Measurements from ENCODE around the gene NT5E.

Gene NT5E

DNA sequence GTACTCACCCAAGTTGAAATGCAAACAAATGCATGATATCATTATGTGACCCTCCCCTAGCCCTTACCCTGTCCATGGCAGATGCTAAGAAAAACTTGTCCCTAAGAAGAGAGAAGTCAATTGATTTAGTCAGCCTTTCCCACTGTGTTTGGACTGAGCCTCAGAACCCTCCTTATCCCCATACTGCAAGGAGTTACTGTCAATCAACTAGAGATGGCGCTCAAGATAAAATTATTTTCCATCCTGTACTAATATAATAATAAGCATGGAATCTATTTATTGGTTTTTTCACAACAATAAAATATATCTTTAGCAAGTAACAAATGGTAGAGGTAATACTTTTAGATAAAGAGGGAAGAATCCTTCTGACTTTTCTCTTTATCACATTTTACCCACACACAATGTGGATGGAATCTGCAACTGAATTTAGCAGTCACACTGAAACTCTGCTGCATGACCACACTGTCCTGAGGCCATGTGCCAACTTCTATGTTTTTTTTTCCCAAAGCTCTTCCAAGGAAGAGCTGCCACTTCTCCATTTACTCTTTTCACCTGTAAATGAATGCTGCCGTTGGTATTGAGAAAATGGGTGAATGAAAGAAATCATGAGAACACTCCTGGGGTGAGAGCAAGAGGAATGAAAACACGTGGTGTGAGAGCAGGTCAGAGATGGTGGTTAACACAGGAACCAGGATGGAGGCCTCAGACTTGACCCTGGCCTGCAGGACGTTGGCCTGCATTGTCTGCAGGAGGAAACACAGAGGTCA, 10.5 kb downstream of the NT5E start:
- DNase-seq (ENCODE audit: low spot score) = no peak

DNA sequence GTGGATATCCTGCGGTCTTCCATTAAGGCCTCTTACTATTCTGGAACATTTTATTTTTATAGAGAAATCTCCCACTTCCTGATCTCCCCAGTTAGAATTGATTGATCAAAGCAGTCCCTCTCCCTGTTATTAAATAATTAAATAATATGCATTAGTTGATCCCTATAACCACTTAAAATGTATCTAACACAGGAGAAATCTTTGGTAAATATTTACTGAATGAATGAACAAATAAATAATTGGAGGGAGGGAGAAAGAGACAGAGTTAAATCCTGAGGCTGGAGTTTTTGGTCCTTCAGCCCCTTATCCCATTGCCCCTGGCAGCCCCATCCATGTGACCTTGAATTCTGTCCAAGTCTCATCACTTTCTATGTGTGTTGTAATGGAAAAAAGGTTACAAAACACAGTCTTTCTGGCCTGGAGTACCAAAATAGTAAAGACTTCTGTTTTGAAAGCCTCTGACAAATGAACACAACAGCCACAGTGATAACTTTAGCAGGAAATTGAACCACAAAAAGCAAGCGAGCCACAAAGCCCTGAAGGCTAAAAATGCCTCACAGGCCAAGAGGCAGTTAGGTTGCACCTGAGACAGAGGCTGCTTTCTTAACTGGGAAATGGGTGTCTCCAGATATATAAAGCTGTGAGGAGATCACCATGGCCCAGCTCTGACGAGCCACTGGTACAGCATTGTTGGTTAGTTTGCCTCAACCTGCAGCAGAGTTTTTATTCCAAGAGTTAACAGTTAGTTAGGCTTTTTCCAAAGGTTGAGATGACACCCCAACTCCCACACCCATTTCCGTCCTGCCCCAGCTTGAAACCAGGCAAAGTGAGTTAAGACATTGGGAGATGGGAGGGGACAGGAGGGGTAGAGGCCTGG, 11.3 kb downstream of the NT5E start:
- DNase-seq (ENCODE audit: low spot score) = no peak

DNA sequence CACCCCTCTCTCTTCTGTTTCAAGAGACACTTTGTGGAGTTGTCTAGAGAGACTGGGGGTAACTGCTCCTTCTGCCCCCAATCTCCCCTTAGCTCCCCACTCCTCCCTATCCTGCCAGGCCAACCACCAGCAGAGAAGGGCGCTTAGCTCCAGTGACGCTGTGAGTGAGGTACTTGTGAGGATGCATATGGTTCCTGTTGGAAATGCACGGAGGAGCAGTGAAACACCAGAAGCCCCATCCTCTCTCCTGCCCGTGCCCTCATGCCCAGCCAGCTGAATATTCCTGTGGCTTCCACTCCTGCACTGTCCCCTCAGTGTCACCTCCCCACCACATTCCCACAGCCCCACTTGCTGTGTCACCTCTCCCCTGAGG, 11.9 kb downstream of the NT5E start:
- no peak for DNase-seq (ENCODE audit: low spot score)

DNA sequence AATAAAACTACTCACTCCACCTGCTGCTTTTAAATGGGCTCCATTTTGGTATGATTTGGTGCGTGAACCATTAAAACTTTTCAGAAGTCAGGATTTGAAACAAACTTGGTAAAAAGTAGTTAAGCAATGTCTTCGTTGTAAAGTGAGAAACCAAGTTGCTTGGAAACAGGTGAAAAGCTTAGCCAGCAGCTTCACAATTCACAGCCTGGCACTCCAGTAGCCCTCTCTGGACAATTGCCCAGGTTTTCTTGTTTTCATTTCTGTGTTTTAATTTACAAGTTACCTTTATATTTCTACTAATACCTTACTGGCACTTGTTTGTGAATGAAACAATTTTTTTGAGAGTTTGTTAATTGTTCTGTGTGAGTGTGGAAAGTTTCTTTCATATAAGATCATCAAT, 12.8 kb downstream of the NT5E start:
- no peak for DNase-seq (ENCODE audit: low spot score)

DNA sequence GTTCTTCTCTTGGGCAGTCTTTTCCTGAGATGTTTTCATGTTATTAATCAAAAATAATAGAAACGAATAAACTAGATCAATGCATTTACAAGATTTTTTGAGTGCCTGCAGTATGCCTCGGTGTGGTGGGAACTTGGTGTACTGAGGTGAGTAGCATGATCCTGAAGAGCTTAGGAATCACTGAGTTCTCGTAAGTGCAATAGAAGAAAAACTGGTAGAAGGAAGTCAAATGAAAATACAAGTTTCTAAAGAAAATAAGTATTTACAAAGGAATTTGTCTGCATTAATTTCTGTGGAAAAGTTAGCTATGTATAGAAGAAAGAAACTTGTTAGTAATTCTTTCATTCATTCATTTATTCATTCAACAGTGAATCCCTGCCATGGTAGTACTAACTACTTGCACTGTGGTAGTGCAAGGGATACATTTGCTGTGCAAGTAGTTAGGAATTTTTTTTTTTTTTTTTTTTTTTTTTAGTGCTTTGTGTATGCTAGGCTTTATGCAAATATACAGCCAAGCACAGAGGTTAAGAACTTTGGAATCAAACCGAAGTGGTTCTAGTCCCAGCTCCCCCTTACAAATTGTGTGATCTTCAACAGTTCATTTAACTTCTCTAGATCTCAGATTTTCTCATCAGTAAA, 13.9 kb downstream of the NT5E start:
- no peak for DNase-seq (ENCODE audit: low spot score)

DNA sequence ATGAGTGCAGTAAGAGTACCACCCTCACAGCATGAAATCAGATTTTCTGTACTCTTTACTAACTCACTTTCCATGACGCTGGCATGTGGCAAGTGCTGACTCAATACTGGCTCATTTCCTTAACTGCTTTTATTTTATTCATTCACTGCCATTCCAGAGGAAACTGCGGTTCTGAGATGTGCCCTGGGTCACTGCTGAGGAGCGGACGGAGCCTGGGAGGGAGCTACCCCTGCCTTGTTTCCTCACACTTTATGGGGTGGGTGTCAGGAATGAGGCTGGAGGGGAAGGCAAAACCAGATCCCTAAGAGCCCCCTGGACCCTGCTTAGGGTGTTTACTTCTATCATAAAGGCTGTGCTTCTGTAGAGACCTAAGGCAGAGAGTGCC, 14.4 kb downstream of the NT5E start:
- peak; percentile 78 for DNase-seq (ENCODE audit: low spot score)

DNA sequence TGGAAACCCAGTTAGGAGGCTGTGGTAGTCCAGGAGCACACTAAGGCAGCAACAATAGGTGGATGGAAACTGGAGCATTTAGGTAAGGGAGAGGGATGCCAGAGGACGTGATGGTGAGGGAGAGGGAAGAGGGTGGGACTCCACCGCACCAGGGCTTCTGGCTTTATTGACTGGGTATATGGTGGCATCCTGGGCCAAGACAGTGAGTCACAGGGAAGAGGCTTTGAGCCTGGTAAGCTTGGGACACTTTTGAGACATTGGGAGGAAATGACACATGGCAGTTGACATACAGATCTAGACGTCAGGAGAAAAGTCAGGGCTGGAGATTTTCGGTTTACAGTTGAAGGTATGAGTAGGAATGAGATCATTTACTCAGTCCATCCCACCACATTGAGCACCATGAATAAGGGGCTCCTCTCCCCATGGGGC, 14.9 kb downstream of the NT5E start:
- peak; percentile 80 for DNase-seq (ENCODE audit: low spot score)

DNA sequence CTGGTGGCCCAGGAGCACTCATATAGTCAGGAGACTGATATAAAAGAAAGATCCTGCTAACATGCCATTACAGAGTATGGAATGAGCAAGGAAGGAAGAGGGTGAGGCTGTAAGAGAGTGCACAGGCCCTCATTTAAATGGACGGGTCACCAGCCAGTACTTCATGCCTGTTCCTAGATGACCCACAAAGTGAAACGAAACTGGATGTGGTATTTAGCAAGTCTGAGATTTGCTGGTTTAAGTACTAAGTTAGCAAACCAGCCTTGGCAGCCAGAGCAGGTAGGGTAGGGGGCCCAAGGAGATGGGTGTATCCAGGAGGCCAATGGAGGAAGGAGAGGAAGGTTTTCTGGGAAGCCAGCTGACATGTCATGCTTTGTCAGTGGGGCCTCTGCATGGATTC, 15.9 kb downstream of the NT5E start:
- no peak for DNase-seq (ENCODE audit: low spot score)

DNA sequence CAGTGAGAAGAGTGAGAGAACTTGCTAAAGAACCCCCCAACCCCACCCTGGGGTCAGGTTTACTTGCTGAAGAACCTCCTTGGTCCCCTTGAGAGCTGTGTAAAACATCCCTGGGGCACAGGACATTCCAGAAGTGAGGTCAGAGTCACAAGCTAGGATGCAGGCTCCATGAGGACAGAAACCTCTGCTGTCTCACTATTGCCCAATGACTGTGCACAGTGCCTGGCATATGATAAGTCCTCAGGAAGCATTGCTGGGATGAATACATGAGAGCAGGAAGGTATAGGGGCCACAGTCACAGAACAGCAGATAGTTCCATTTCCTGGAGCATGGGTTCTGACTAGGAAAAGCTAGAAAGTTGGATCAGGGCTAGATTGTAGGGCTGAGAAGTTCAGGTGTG, 18.4 kb downstream of the NT5E start:
- DNase-seq (ENCODE audit: low spot score) = no peak

DNA sequence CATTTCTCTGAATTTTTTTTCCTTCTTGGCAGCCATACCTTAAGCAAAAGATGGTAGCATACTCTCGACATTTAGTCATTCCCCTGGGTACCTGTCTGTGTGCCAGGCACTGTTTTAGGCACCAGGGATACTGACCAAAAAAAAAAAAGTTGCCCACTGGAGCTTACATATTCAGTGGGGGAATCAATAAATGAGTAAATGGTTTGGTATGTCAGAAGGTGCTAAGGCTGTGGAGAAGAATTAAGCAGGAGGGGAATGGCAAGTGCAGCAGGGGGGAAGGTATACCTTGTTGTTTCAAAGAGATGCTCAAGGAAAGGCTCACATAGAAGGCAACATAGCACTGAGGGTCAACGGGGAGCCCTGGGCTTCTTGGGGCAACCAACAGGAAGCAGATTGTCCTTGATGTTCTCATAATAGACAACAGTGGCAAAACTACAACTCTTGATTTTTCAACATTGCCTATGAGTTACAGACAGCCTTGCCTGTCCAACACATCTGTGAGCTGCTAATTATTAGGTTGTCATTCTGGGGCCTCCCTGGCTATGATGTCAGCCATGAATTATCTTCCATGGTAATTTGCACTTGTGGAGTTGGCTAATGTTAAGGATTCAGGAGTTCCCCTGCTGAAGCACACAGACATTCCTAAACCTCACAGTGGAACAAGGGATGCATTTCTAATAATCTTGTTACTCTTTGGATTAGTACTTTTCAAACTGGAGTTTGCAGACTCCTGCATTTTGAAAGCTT, 19.6 kb downstream of the NT5E start:
- no peak for DNase-seq (ENCODE audit: low spot score)

DNA sequence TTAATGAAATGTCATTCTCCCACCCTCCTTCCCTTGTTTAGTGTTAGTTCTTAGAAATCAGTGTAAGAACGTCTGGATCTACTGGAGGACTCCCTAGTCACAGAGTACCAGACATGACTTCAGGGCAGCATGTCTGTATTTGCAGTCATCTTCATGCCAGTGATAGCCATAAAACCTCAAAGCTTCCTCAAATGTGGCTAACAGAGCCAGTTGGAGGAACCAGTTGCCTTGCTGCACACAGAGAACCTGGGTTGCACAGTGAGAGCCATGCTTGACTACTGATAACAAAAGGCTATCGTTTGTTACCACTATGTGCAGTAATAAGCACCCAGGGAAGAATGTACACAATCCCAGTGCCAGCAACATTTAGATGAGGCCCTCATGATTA, 20.1 kb downstream of the NT5E start:
- DNase-seq (ENCODE audit: low spot score) = no peak

DNA sequence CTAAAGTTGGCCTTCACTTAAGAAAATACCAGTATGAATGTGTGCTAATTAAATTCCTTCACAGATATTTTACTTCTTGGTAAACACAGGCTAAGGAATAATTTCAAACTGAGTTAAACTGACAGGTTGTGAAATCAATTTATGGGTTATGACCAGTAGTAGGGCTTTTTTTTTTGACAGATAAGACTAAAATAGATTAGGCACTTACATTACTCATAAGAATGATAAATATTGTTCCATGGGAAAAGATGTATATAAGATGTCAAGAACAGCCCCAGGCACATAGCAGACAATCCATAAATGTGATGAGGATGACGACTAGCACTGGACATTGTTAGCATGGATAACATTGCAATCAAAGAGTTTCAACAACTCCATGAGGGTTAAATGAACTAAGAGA, 22.9 kb downstream of the NT5E start:
- DNase-seq (ENCODE audit: low spot score) = no peak

DNA sequence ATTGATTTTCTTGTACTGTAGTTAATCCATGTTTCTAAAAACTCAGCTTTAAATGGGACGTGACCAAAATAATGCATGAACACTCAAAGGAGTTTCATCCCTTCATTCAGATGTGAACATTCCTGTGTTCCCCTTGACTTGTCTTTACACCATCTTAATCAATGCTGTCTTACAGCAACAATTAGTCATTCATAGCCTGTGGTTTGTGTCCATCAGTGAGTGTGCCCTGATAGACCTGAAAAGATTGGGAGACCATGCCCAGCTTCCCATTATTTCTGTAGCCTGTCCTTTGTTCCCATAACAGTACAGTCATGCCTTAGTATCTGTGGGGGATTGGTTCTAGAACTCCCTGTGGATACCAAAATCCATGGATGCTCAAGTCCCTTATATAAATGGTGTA, 23.9 kb downstream of the NT5E start:
- no peak for DNase-seq (ENCODE audit: low spot score)

DNA sequence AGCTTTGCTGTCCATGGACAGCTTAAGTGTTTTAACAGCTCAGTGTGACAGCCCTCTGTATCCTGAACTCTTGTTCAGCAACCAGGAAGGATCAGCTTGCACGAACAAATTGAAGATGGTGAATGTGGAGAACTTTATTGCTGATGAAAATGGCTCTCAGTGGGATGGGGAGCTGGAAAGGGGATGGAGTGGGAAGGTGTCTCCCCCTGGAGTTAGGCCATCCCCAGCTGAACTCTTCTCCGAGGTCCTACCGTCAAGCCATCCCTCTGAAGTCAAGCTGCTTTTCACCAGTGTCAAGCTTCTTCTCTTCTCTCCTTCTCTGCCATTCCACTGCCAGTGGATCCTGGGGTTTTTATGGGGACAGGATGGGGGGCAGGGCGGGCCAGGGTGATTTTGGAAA, 26.6 kb downstream of the NT5E start:
- no peak for DNase-seq (ENCODE audit: low spot score)

DNA sequence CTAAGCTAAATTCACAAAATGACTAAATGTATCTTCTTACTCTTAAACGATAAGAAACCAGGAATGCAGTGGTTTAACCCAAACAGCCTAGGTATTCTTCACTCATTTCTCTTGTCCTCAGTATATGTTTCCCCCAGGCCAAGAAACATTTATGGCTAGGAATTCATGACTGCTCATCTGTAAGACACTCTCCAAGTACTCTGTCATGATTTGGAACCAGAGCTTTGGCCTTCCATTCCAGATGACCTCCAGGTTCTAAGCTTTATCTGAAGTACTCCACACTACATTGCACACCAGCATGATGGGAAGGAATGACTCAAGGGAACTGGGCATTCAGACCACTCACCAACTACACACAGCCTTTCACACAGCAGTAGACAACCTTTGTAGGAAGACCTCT, 29.3 kb downstream of the NT5E start:
- DNase-seq (ENCODE audit: low spot score) = no peak

DNA sequence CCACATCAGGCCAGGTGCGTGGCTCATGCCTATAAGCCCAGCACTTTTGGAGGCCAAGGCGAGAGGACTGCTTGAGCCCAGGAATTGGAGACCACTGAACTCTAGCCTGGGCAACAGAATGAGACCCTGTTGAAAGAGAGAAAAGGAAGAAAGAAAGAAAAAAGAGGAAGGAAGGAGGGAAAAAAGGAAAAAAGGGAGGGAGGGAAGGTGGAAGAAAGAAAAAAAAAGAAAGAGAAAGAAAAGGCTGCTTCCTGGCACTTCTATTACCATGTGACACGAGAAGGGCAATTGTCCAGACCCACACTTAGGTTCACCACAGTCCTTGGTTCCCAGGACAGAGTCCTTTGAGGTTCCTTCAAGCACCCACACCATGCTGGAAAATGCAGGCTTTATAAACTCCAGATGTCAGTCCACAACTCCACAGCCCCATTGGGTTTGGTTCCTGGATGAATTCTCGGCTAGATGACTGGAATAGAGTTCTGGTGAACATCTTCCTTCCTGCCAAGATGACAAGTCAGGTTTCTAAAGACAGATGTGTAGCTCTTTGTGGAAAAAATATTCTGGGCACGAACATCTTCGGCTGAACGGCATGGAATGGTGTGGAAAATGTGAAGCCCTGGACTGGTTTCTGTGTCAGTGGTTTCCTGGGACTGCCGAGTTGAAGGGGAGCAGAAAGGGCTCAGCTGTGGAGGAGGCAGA, 32.5 kb downstream of the NT5E start:
- no peak for DNase-seq (ENCODE audit: low spot score)

DNA sequence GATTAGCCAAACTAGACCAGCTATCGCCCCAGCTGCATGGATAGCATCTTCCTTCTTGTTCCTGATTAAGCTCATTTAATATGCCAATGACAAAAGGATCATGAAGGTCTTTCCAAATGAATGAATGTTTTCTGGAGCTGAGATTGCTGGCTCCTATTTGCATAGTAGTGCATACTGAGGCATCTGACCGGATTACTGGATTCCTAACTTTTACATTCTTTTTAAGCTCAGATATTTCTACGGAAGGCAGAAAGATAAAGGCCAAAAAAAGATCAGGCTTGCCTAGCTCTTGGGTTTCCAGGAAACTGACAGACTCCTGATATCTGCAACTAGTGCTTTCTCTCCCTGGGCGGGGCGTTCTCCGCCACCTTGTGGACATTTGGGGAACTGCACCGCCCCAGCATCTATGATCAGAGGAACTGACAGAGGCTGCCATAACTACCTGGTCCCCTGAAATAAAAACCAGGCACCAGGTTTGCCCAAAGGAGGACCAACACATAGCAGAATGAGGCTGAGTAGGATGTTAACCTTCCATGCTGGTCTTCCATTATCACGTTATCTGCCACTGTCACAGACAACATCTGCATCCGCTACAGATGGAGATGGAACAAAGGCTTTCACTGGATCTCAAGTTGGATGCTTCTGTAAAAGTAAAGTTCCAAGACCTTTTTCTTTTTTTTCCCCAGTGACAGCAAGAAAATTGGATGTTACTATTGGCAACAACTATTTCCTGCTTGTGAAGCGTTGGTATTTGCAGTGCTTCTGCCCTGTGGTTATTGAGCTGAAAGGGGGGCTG, 33.2 kb downstream of the NT5E start:
- DNase-seq (ENCODE audit: low spot score) = peak; percentile 51

DNA sequence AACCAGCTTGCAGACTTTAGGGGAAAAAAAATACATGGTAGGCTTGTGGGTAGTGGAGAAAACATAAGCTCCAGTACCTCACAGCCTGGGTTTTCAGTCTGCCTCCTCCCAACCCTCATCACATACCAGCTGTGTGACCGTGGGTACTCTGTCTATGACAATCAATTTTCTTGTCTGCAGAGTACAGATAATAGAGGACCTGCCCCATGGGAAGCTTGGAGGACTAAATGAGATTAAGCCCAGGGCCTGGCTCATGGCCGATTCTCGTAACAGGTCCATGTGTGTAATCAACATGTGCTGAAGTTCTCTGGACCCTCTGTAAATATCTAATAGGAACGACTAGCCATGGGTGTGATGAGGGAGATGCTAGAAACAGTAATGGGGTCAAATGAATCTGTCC, 34.0 kb downstream of the NT5E start:
- no peak for DNase-seq (ENCODE audit: low spot score)

DNA sequence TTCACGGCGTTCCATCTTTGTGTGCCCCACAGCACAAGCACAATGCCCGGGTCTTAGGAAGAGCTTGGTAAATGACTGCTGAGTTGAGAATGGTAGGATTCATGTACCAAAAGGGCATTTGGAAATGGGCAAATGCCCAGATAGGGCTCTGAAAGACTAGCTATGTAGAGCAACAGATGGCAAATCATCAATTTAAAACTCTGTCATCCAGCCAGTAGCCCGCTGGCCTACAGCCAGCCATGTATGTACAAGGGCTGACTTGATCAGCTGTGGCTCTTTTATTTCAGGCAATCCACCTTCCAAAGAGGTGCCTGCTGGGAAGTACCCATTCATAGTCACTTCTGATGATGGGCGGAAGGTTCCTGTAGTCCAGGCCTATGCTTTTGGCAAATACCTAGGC, 35.1 kb downstream of the NT5E start:
- DNase-seq (ENCODE audit: low spot score) = no peak

DNA sequence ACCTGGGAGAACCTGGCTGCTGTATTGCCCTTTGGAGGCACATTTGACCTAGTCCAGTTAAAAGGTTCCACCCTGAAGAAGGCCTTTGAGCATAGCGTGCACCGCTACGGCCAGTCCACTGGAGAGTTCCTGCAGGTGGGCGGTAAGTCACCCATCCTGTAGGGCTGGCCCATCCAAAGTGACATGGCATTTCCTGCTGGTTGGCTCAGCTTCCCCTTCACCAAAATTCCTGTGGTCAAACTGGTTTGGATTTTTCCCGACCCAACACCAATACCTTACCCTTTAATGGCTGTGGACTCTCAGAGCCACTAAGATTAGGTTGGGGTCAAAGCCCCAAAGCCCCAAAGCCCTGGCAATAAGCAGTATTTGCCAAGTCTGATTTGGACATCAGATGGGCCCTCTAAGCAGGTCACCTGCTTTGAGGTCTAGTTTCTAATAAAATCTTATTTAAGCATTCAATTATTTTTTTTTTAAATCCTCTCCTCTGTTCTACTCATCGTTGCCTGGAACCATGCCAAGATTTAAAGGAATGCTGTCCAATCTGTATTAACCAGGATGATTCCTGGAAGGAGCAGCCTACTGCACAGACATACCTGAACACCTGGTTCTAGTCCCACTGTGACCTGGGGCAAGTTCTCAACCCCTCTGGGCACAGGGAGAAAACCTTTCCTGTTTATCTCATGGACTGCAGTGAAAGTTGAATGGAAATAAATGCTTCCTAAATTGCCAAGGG, 40.8 kb downstream of the NT5E start:
- DNase-seq (ENCODE audit: low spot score) = peak; percentile 72
